ENCODE measurements around the gene FBXL5.
"Not testable (repeated sequence)": the region's sequence is repeated elsewhere in the genome, so short reads cannot be mapped to it uniquely, and the experiment has no call there.

The FBXL5 gene

DNA sequence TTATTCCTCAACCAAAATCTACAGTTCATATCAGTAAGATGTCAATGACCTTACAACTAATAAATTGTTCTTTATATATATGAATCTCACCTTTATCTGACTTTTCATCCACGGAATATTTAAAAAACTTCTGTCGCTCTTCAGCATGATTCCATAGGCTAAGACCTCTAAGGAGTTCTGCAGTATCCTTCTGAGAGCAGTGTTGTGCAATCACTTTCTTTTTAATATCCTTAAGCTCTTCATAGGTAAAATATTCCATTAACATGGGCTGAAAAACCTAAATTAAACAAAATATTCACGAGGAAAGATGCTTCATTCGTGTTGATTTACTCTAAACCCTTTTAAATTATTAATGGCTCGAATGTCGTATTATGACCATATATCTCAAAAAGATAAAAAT lies 16.7 kb downstream of the FBXL5 start:
- no peak for DNase-seq

DNA sequence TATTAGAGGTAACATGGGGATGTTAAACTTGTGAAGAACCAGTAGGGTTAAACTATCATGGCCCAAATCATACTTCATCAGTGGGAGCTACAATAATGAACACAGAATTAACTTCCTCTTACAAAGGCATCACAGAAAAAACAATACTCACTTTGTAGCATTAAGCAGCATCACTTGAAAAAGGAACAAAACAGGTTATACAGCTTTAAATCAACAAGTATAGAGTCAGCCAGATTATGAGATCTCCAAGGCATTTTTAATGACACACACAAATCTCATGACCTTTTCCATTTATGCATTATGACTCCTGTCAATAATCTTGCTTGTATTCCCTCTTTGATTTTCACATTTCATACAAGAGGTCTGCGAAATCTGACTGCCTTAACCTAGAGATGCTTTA lies 18.3 kb downstream of the FBXL5 start:
- DNase-seq, result no peak

DNA sequence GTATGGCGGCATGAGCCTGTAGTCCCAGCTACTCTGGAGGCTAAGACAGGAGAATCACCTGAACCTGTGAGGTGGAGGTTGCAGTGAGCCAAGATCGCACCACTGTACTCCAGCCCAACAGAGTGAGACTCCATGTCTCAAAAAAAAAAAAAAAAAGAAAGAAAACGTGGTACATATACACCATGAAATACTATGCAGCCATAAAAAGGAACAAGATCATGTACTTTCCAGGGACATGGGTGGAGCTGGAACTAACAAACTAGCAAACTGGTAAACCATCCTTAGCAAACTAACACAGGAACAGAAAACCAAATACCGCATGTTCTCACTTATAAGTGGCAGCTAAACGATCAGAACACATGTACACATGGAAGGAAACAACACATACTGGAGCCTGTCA lies 37.8 kb downstream of the FBXL5 start:
- DNase-seq, result not testable (repeated sequence)

DNA sequence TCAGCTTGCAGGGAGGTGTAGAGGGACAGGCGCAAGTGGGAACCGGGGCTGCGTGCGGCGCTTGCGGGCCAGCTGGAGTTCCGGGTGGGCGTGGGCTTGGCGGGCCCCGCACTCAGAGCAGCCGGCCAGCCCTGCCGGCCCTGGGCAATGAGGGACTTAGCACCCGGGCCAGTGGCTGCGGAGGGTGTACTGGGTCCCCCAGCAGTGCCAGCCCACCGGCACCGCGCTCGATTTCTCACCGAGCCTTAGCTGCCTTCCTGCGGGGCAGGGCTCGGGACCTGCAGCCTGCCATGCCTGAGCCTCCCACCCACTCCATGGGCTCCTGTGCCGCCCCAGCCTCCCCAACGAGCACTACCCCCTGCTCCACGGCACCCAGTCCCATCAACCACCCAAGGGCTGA lies 40.3 kb downstream of the FBXL5 start:
- DNase-seq, result not testable (repeated sequence)

DNA sequence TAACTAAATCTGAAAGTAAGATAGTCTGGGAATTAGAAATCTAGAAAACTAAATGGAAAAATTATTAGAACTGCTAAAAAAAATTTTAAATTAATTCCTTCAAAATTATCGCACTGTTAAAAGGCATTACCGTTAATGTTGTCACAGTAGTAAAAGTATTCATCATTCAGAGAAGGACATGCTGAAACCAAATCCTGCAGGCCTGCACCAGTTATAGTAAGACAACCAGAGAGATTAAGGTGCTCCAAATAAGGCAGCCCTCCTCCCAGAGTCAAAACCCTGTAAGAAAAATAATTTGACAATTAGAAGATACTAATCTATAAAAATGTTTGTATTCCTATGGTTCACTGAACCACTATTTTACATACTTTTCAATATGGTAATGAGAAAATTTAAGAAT lies 43.0 kb downstream of the FBXL5 start:
- no peak for DNase-seq

DNA sequence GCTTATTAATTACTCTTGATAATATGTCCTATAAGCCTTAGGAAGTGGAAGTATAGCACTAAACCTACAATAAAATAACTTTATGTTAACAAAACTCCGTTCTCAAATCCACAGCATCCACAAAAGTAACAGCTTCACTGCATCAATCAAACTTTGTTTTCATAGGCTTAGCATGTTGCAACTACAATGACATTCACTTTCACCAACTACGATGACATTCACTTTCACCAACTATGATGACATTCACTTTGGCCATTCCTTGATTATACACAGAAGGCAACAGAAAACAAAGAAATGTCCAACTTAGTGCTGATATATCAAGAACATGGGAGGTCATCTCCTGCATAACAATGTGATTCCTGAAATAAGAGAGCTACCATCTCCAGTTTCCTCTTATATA lies 44.3 kb downstream of the FBXL5 start:
- no peak for DNase-seq

DNA sequence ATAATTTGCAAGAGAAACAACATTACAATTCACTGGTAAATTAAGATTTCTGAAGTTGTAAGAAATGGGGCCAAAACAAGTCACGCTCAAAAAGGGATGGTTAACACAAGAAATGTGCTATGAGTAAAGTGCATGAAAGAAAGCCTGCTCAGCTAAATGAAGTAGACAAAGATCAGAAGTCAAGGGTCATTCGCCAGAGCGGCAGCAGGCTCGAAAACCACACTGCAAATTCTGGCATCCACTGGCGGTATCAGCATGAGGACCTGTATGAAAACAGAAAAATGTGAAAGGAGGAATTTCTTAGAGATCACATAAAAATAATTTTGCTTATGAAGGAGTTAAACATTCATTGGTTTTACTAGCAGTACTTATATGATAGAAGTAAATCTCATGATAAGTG lies 49.6 kb downstream of the FBXL5 start:
- no peak for DNase-seq

DNA sequence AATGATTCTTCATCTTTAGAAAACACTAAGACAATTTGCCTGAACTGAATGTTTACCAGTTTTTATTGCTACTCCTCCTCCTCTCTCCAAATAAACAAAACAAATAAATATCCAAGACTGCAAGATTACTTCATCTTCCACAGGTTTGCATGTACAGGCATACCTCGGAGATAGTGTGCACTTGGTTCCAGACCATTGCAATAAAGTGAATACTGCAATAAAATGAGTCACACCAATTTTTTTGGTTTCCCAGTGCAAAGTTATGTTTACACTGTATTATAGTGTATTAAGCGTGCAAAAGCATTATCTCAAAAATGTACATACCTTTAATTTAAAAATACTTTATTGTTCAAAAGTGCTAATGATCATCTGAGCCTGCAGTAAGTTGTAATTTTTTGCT lies 53.3 kb downstream of the FBXL5 start:
- DNase-seq, result no peak

DNA sequence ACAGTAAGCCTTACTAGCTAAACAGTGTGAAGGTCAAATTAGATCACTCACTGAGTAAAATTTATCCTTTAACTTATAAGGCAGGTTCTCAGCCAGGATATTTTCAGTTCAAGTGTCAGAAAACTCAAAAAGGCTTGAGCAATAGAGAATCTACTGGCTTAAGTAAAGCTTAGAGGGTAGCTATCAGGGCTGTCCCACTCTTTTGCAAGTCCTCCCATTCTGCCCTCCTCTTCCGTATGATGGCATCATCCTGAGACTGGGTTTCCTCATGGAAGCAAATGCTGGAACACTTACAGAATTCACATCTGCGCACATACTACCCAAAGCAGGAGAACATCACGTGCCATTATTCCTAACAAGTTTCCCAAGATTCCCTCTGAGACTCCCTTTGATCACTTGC lies 55.0 kb downstream of the FBXL5 start:
- DNase-seq, result no peak

DNA sequence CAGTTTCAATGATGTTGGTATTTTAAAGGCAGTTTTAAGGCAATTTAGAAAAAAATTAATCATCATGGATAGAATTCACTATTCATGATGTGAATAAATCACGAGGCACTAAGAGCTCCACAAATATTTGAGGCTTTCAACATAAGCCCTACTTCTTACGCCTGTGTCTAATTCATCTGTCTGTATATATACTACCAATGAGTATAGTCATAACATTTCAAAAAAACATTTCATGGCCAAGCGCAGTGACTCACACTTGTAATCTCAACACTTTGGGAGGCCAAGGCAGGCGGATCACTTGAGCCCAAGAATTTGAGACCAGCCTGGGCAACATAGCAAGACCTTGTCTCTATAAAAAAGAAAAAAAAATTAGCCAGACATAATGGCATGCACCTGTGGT lies 56.5 kb downstream of the FBXL5 start:
- DNase-seq, result no peak

DNA sequence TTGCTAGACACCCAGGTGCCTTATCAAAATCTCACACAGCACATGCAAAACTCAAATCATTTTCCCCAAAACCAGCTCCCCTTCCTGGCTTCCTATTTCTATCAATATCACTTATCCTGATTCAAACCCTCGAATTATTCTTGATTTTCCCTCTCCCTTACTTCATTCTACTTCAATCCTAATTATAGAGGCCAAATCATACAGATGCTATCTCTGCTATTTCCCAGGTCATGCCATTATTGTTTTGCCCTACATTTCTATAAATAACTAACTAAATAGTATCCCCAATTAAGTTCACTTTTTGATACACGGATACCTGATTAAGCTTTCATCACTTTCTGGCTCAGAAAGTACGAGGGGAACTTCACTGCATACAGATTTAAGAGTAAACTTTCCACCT lies 62.4 kb downstream of the FBXL5 start:
- DNase-seq, result no peak

DNA sequence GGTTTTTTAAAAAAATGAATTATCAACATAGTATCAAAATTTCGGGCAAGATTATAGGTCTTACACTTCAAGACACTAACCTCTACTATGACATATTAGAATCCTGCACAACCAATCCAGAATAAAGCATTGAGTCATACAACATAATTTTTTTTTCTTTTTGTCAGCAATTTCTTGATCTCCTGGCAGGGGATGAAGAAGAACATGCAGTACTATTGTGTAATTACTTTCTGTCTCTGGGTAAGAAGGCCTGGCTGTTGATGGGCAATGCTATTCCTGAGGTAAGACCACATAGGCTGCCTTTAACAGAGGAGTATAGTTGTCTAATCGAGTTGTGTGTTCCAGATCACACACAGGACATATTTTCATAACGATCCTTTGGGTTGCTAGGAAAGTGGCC lies 67.5 kb downstream of the FBXL5 start:
- no peak for DNase-seq

DNA sequence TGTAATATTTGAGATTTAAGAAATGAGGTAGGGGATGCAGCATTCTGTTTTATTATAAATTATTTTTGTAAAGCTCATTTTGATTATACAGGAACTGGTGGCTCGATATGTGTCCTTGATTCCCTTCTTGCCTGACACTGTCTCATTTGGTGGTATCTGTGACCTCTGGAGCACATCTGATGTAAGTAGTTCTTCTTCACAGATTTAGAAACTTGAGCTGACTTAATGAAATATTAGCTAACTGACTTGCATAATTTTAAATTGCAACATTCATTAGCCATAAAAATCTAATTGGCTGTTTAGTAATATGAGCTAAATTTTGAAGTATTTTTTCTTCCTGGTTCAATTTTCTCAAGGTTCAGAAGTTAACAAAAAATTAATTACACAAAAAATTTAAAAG lies 69.1 kb downstream of the FBXL5 start:
- no peak for DNase-seq

DNA sequence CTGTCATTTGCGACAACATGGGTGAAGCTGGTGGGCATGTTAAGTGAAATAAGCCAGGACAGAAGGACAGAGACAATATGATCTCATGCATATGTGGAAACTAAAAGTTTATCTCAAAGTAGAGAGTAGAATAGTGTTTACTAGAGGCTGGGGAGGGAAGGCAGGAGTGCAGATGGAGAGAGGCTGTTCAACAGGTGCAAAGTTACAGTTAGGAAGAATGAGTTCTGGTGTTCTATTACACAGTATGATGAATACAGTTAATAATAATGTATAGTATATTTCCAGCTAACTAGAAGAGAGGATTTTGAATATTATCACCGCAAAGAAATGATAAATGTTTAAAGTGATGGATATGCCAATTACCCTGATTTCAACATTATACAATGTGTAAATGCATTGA lies 69.8 kb downstream of the FBXL5 start:
- DNase-seq, result no peak

DNA sequence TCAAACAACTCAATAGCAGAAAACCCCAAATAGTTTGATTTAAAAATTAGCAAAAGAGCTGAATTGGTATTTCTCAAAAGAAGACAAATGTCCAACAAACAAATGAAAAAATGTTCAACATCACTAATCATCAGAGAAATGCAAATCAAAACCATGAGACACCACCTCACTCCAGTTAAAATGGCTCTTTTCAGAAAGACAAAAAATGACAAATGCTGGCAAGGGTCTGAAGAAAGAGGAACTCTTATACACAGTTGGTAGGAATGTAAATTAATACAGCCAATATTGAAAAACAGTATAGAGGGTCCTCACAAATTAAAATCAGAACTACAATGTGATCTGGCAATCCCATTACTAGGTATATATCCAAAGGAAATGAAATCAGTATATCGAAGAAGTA lies 70.4 kb downstream of the FBXL5 start:
- DNase-seq, result no peak

DNA sequence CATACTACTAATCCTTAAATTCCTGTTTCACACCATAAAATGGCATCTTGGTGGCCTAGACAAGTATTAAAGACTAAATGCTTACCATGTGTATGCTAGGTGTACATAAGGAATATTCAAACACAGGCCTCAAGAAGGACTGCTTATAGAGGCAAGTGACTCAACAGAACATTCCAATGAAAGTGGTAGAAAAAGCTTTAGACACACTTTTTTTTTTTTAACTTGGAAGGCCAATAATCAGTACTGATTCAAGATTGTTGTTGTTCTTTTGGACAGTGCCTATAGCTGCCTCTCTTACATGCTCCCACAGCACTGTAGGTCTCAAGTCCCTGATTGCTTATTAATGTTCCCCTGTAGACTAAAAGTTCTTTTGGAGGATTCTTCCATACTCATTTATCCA lies 77.6 kb downstream of the FBXL5 start:
- no peak for DNase-seq

DNA sequence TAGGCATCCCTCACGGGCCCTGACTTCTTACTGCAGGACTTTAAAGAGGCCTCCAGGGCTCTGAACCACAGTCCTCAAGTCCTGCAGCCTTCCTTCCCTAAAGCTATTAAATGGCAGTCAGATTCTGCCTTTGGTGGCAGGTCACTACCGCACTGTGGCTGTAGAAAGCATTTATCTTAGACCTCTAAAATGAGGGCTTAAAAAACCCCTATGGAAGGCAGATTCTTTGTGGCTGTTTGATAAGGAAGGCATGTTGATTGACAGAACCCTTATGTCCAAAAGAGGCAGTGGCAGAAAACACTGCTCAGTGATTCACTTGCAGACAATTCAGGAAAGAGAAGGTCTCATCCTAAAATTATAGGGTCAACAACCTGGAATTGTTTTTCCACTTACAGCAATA lies 79.2 kb downstream of the FBXL5 start:
- DNase-seq, result no peak

DNA sequence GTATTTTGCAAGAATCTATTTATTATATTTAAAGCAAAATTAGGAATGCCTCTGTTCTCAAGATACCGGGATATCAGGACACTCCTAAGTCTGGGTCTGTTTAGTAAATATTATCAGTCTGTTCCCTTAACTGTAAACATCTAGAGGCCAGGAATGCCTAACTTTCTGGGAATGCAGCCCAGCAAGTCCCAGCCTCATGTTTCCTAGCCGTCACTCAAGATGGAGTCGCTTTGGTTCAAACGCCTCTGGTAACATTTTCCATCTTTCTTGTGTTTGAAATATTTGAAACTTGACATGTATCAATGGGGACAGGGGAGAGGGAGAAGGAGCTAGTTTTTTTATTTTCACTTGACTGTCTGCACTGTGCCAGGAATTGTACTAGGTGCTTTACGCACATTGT lies 85.4 kb downstream of the FBXL5 start:
- no peak for DNase-seq

DNA sequence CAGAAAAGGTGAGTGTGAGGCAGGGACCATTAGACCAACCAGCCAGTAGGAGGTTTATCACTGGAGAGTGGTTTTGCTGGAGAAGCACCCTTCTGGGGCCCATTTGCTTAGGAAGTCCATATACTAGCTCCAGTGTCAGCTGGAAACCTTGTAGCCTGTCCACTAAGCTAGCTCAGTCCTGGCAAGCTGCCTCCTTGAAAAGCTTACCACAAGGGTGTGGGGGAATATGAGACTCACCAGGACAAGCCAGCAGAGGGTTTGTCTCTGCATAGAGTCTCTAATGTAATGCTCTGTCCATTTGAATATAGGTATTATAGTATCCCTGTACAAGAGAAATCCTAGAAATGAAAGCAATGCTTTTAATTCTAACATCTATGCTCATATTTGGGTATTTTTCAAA lies 86.3 kb downstream of the FBXL5 start:
- no peak for DNase-seq

DNA sequence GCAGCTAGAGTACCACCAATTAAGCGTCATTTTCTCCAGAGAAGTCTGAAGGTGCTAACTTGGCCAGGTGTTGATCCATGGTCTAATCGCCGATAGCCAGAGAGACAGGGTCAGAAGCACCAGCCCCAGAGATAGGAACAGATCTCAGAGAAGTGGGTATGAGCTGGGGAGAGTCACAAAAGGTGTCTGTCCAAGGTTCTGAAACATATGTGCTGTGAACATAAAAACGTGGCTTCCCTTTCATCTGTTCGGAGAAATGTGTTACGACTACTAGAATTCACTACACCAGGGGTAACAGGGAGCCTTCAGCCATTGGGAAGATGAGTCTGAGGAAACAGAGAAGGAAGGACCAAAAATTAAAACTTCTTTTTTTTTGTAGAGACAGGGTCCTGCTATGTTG lies 91.3 kb downstream of the FBXL5 start:
- DNase-seq, result no peak

DNA sequence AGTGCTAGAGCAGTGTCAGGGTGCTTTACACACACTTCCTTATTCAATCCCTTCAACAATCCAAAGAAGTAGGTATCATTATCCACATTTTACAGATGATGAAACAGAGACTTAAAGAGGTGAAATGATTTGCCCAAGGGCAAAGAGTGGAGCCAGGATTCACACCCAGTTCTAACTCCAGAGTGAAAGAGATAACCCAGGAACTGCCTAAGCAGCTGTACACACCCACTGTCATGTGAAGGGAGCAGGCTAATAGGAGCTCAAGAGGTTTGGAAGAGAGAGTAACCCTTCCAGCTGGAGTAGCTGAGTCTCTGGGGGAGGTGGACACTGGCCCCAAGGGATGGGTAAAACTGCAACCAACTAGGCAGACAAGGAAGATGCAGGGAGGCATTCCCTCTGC lies 92.5 kb downstream of the FBXL5 start:
- DNase-seq, result no peak

DNA sequence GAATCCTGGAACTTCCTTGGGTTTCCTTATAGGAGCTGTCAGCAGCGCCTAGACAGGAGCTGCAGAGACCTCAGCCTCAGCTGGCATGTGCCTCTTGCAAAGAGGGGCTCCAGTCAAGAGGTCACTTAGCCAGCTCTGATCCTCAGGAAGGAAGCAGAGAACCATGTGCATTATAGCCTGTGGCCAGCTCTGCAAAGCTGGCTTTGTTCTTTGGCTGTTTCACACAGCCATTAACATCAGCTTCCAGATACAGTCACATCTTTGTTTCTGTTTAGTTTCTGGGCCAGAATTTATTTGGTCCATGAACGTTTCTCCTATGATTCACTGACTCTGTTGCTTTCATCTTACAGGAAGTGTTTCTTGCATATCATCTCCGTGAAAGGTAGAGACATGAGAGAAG lies 93.0 kb downstream of the FBXL5 start:
- DNase-seq, result no peak

DNA sequence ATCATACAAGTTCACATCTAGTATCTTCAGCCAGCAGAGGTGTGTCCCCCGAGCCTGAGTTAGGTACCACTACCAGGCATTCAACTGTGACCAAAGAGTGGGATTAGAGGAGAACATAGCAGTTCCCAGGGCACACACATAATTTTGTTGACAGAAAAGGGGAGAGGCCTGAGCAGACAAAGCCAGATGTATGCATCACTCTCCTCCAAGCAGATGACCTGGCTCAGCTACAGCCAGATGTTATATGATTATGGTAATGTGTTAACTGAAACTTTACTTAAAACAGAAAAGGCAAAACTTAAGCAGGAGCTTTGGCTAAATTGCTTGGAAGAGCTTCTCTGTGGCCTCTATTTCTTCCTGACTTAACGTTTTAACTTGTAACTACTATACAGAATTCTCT lies 96.6 kb downstream of the FBXL5 start:
- no peak for DNase-seq

DNA sequence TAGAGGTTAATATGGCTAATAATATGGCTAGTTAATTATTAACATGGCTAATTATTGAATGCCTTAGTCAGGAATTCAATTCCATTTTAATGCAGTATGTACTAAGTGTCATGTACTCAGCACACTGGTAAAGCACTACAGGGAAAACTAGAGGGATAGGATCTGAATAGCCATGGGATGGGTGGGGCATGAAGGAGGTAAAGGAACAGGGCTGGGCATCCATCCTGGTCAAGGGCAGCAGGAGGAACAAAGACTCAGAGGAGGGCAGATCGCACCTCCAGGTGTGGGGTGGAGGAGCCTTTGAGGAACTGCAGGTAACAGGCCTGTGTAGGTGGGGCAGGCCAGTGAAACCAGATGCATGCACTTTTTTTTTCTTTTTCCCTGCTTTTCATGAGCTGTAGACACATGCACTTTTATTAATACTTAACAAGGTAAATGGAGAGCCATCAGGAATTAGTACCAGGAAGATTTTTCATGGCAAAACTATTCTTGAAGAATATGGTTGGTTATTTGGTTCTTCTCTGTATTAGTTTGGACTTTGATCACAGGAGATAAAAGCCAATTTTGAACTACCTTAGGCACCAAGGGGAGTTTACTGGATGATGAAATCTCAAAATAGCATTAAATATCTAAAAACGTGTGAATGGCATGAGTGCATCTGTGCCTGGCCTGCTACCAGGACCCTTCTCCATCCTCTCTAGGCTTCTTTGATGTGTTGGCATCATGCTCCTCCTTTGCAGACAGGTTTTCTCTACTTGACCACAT lies 97.2 kb downstream of the FBXL5 start:
- no peak for DNase-seq

DNA sequence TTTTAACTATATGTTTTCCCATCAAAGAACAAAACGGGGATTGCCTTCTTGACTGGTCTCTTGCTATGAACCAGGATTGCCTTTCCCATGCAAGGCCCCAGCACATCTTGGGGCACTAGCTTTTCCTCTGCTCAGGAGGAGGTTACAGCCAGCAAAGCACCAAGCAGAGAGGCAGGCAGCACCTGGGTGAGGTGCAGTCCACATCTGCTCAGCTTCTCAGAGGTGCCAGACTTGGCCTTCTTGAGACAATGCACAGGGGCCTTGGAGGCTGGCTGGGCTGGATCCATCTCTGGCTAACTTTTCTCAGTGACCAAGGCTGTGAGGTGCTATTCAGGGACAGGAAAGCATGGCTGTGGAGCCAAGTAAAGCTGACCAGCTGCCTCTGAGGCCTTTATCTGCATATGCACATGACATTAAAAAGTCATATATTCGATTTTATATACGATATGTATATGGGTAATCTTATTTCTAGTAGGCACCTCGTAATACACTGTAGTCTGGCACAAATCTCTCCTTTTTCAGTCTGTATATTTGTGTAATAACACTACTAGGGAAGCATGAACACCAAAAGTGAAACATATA lies 98.6 kb downstream of the FBXL5 start:
- DNase-seq, result no peak

Measured in right forelimb (tissue), 1 donor.